Endothelial cell (in vitro differentiated cells): Measurements from ENCODE around the gene ALG8. TPM values are rescaled to one million over a fixed set of nuclear protein-coding genes. Genes with fewer than 3 reads are reported as not detected.

Source experiments
- DNase-seq: peaks from one replicate; pipeline ENCODE4 v3.0.0; 2021; ENCODE audit warnings: low spot score
- H3K27ac Mint-ChIP-seq: one replicate; pipeline ENCODE4 v1.8.0; 2021; ENCODE audit warnings: mixed read lengths, inconsistent platforms; ENCODE audit not compliant: unreplicated experiment
- H3K27me3 Mint-ChIP-seq: one replicate; pipeline ENCODE4 v1.8.0; 2021; ENCODE audit warnings: mild to moderate bottlenecking, moderate library complexity, mixed read lengths, inconsistent platforms; ENCODE audit not compliant: unreplicated experiment
- H3K36me3 Mint-ChIP-seq: one replicate; pipeline ENCODE4 v1.8.0; 2021; ENCODE audit warnings: mild to moderate bottlenecking, low read depth, mixed read lengths, inconsistent platforms; ENCODE audit not compliant: unreplicated experiment
- H3K4me1 Mint-ChIP-seq: one replicate; pipeline ENCODE4 v1.8.0; 2021; ENCODE audit warnings: mild to moderate bottlenecking, mixed read lengths, inconsistent platforms; ENCODE audit not compliant: unreplicated experiment
- H3K4me3 Mint-ChIP-seq: one replicate; pipeline ENCODE4 v1.8.0; 2021; ENCODE audit warnings: mild to moderate bottlenecking, mixed read lengths, inconsistent platforms; ENCODE audit not compliant: unreplicated experiment
- H3K9me3 Mint-ChIP-seq: one replicate; pipeline ENCODE4 v1.8.0; 2021; ENCODE audit warnings: mixed read lengths, inconsistent platforms; ENCODE audit not compliant: unreplicated experiment
- total RNA-seq: library from RNA; stranded (reverse); fragmentation: NEBNext Ultra II Directional; extraction: Animal tissue kit (Norgen Biotek cat#: 25700); gene quantifications from one replicate; pipeline ENCODE4 v1.2.1, GENCODE V29; 2021; ENCODE audit not compliant: unreplicated experiment
- TF ChIP-seq, protein P1 (sequence below): fragments of 200-600 bp; sonication (generic); IDR thresholded peaks from one replicate; pipeline ENCODE4 v1.5.0; 2021; ENCODE audit warnings: antibody characterized with exemption; ENCODE audit not compliant: unreplicated experiment

The ALG8 gene
- total RNA-seq, 1 donor from 2014 or later, result 31.4 TPM

DNA sequence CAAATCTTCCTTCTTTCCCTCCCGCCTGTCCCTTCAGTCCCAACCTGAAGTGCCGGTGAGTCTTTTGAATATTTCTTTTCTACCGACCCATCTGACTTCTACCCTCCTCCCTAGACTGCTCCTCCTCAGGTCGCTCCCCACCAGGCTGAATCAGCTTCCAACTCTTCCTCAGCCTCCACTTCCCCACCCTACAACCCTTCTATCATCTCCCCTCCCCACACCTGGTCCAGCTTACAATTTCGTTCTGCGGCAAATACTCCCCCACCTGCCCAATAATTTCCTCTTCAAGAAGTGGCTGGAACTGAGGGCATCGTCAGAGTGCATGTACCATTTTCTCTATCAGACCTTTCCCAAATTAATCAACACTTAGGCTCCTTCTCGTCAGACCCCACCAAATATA is 57.3 kb downstream of the ALG8 start:
- Mint-ChIP-seq H3K9me3 (no peaks in the 10 kb centered on the region), H3K4me1 (peaks cover 40% of the 10 kb centered on the region), H3K27me3 (peaks cover 19% of the 10 kb centered on the region), H3K27ac (peak overlapping the region; percentile 65), H3K4me3 (peak overlapping the region; percentile 6), H3K36me3 (peaks cover 14% of the 10 kb centered on the region)
- TF ChIP-seq, protein P1, sequence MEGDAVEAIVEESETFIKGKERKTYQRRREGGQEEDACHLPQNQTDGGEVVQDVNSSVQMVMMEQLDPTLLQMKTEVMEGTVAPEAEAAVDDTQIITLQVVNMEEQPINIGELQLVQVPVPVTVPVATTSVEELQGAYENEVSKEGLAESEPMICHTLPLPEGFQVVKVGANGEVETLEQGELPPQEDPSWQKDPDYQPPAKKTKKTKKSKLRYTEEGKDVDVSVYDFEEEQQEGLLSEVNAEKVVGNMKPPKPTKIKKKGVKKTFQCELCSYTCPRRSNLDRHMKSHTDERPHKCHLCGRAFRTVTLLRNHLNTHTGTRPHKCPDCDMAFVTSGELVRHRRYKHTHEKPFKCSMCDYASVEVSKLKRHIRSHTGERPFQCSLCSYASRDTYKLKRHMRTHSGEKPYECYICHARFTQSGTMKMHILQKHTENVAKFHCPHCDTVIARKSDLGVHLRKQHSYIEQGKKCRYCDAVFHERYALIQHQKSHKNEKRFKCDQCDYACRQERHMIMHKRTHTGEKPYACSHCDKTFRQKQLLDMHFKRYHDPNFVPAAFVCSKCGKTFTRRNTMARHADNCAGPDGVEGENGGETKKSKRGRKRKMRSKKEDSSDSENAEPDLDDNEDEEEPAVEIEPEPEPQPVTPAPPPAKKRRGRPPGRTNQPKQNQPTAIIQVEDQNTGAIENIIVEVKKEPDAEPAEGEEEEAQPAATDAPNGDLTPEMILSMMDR, result no peak
- no peak for DNase-seq

DNA sequence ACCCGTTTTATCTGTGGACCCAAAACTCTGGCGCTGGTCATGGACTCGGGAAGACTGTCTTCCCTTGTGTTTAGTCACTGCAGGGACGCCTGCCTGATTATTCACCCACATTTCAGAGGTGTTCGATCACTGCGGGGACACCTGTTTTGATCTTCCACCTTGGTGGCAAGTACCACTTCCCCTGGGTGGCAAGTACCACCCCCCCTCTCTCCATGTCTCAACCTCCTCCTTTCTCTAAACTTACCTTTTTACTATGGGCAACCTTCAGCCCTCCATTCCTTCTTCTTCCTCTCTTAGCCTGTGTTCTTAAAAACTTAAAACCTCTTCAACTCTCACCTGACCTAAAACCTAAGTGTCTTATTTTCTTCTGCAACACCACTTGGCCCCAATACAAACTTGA is 57.8 kb downstream of the ALG8 start:
- Mint-ChIP-seq H3K36me3 (peaks cover 14% of the 10 kb centered on the region), H3K27ac (peak overlapping the region; percentile 65), H3K9me3 (no peaks in the 10 kb centered on the region), H3K4me1 (peaks cover 39% of the 10 kb centered on the region), H3K4me3 (peak overlapping the region; percentile 6), H3K27me3 (peaks cover 17% of the 10 kb centered on the region)
- no peak for DNase-seq
- TF ChIP-seq, protein P1, result no peak

DNA sequence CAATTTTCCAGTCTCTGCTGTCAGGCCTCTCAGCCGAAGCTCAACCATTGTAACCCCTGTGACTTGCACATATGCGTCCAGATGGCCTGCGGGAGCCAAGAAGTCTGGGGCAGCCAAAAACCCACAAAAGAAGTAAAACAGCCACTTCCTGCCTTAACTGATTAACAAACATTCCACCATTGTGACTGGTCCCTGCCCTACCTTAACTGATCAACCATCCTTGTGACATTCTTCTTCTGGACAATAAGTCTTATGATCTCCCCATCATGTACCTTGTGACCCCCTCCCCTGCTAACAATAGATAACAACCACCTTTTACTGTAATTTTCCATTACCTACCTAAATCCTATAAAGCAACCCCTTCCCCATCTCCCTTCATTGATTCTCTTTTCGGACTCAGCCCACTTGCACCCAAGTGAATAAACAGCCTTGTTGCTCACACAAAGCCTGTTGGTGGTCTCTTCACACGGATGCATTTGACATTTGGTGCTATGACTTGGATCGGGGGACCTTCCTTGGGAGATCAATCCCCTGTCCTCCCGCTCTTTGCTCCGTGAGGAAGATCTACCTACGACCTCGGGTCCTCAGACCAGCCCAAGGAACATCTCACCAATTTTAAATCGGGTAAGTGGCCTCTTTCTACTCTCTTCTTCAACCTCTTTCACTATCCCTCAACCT is 58.5 kb downstream of the ALG8 start:
- peaks cover 14% of the 10 kb centered on the region for H3K36me3 Mint-ChIP-seq
- peaks cover 17% of the 10 kb centered on the region for H3K27me3 Mint-ChIP-seq
- peak overlapping the region; percentile 11 for H3K4me3 Mint-ChIP-seq
- peaks cover 40% of the 10 kb centered on the region for H3K4me1 Mint-ChIP-seq
- TF ChIP-seq, protein P1, result no peak
- peak overlapping the region; percentile 54 for H3K27ac Mint-ChIP-seq
- H3K9me3 Mint-ChIP-seq, result no peaks in the 10 kb centered on the region
- DNase-seq, result no peak

DNA sequence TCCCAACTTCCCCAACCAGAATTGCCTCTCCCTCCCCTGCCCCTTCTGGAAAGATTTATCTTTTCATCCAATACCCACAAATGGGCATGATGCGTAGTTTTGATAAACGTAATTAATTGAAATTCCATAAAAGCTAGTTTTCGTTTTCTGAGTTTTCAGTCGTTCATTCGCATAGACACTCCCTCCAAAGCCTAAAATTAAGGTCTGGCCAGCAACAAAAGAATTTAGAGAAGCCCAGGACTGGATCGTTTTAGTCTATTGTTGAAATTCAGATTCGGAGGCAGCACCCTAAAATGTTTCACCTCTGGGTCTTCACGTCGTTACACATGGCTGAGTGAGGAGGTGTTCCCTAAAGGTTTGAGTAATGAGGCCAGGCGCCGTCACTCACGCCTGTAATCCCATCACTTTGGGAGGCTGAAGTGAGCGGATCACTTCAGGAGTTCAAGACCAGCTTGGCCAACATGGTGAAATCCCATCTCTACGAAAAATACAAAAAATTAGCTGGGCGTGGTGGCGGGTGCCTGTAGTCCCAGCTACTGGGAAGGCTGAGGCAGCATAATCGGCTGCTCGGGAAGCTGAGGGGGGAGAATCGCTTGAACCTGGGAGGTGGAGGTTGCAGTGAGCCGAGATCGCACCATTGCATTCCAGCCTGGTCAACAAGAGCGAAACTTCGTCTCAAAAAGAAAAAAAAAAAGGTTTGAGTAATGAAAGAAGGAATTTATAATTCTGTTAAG is 59.2 kb downstream of the ALG8 start:
- Mint-ChIP-seq H3K27me3 (peaks cover 17% of the 10 kb centered on the region), H3K36me3 (peaks cover 14% of the 10 kb centered on the region), H3K4me3 (peak overlapping the region; percentile 97), H3K4me1 (peaks cover 42% of the 10 kb centered on the region), H3K9me3 (no peaks in the 10 kb centered on the region), H3K27ac (peak overlapping the region; percentile 87)
- TF ChIP-seq, protein P1, result no peak
- DNase-seq, result no peak
